G401 (cell line): ENCODE results near the gene HOXA1. TPM values are rescaled to one million over a fixed set of nuclear protein-coding genes. Genes with fewer than 3 reads are reported as not detected.
"Not testable (repeated sequence)": the region's sequence is repeated elsewhere in the genome, so short reads cannot be mapped to it uniquely, and the experiment has no call there.

Experiments
- DNase-seq: peaks from one replicate; pipeline ENCODE4 v3.0.0-alpha.2; 2015; ENCODE audit warnings: low spot score
- in situ Hi-C: cut with HindIII; loops from 2 replicates; pipeline ENCODE4 v1.10.0; 2016; ENCODE audit warnings: low sequenced_read_pairs, mixed read lengths
- total RNA-seq: library from RNA; depleted of rRNA; stranded (reverse); fragments of >200 nt; shearing (Covaris generic); gene quantifications from 2 replicates; pipeline ENCODE4 v1.2.3, GENCODE V29; 2014

Gene HOXA1
- total RNA-seq, 1 experiment from 2014 or later, result 15.5 TPM

- in situ Hi-C loops, result no loop called here
- DNase-seq, result no peak
Observed at GRCh38 chr7:27079234-27079975, 16.4 kb downstream of the HOXA1 start.

GRCh38 chr7:27078616-27079233, 17.1 kb downstream of the HOXA1 start:
- in situ Hi-C loops, result no loop called here
- DNase-seq, result no peak

GRCh38 chr7:27073076-27073475, 22.7 kb downstream of the HOXA1 start:
- no peak for DNase-seq
- in situ Hi-C loops, result no loop called here

- in situ Hi-C loops, result no loop called here
- no peak for DNase-seq
Observed at GRCh38 chr7:27071622-27072390, 24.0 kb downstream of the HOXA1 start.

- in situ Hi-C loops, result no loop called here
- no peak for DNase-seq
Observed at GRCh38 chr7:27068259-27068658, 27.5 kb downstream of the HOXA1 start.

- no peak for DNase-seq
- in situ Hi-C loops, result no loop called here
Observed at GRCh38 chr7:27066148-27066547, 29.7 kb downstream of the HOXA1 start.

GRCh38 chr7:27065709-27066108, 30.1 kb downstream of the HOXA1 start:
- DNase-seq, result no peak
- in situ Hi-C loops, result no loop called here

GRCh38 chr7:27064661-27065060, 31.1 kb downstream of the HOXA1 start:
- in situ Hi-C loops, result no loop called here
- DNase-seq, result no peak

GRCh38 chr7:27064159-27064558, 31.6 kb downstream of the HOXA1 start:
- in situ Hi-C loops, result no loop called here
- no peak for DNase-seq

- in situ Hi-C loops, result no loop called here
- DNase-seq, result no peak
Observed at GRCh38 chr7:27062946-27063345, 32.9 kb downstream of the HOXA1 start.

GRCh38 chr7:27053153-27053552, 42.6 kb downstream of the HOXA1 start:
- in situ Hi-C loops, result no loop called here
- no peak for DNase-seq

- in situ Hi-C loops, result no loop called here
- no peak for DNase-seq
Observed at GRCh38 chr7:27051451-27051850, 44.3 kb downstream of the HOXA1 start.

GRCh38 chr7:27048438-27048837, 47.4 kb downstream of the HOXA1 start:
- in situ Hi-C loops, result no loop called here
- no peak for DNase-seq

- no peak for DNase-seq
- in situ Hi-C loops, result no loop called here
Observed at GRCh38 chr7:27046854-27047549, 48.8 kb downstream of the HOXA1 start.

GRCh38 chr7:27045972-27046371, 49.8 kb downstream of the HOXA1 start:
- in situ Hi-C loops, DNase-seq: not testable (repeated sequence)

- in situ Hi-C loops, DNase-seq: not testable (repeated sequence)
Observed at GRCh38 chr7:27045066-27045465, 50.7 kb downstream of the HOXA1 start.
